ENCODE data around the gene TMEM168.
"Not testable (repeated sequence)": the region's sequence is repeated elsewhere in the genome, so short reads cannot be mapped to it uniquely, and the experiment has no call there.

The TMEM168 gene

DNA sequence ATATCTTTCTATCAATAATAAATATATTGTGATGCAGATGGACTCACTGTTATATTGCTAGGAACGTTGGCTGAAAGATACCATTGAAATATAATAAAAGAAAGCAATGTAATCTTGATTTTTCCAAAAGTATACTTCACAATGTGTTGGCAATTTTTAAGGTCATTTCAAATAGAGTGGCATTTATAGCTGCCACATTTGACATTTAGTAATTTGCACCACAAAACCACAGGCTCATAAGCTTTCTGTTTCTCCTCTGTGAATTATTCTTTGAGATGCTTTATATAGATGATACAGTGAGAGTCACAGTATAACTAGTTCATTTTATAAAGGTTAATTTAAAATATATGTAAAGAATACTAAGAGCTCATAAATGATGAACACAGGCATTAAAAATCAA, 44.6 kb downstream of the TMEM168 start:
- Histone ChIP-seq H3K36me3 (ENCODE audit: control insufficient read depth, insufficient read depth, low read length) (no peaks in the 10 kb centered on the region), H3K9me3 (ENCODE audit: control insufficient read depth, insufficient read depth, low read length) (no peaks in the 10 kb centered on the region), H3K4me3 (ENCODE audit: low read depth, low read length) (no peak overlapping the region), H3K4me1 (ENCODE audit: control insufficient read depth, insufficient read depth, low read length) (no peaks in the 10 kb centered on the region), H3K9ac (ENCODE audit: low read depth, low read length) (no peak overlapping the region), H3K27me3 (ENCODE audit: control insufficient read depth, insufficient read depth, low read length) (no peaks in the 10 kb centered on the region)

DNA sequence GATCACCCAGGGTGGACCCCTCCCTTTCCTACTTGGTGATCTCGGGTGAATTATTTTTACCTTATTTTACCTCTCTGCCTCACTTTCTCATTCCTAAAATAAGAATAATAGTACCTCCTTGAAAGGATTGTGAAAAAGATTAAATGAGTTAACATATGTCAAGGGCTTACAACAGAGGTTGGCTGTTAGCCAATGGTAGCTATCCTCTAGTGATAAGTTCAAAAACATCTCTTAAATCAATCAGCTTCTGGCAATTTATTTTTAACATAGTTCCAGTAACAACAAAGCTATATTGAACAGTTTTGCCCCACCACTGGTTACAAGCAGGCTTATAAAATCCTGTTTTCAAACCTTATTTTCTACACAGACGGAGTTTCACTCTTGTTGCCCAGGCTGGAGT, 45.4 kb downstream of the TMEM168 start:
- no peaks in the 10 kb centered on the region for H3K4me1 ChIP-seq (ENCODE audit: control insufficient read depth, insufficient read depth, low read length)
- no peaks in the 10 kb centered on the region for H3K27me3 ChIP-seq (ENCODE audit: control insufficient read depth, insufficient read depth, low read length)
- no peak overlapping the region for H3K4me3 ChIP-seq (ENCODE audit: low read depth, low read length)
- no peaks in the 10 kb centered on the region for H3K36me3 ChIP-seq (ENCODE audit: control insufficient read depth, insufficient read depth, low read length)
- H3K9me3 ChIP-seq (ENCODE audit: control insufficient read depth, insufficient read depth, low read length), result no peaks in the 10 kb centered on the region
- no peak overlapping the region for H3K9ac ChIP-seq (ENCODE audit: low read depth, low read length)

DNA sequence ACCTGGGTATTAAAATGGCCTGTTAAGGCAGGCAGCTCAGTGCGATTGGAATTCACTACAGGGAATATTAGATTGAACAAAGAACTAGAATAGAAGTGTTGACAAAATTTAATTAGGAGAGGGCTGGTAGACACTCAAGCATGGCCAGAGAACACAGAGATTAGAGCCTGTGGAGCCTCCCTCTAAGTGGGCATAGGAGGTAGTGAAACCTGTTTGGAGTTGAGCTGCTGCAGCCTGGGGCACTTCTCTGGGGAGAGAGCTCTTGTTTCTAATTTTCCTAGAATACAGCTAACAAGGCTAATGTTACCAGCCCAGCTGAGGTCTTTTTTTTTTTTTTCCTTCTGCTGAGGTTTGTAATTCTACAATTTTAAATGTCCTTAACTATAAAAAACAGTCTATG, 46.4 kb downstream of the TMEM168 start:
- Histone ChIP-seq H3K9ac (ENCODE audit: low read depth, low read length) (no peak overlapping the region), H3K36me3 (ENCODE audit: control insufficient read depth, insufficient read depth, low read length) (no peaks in the 10 kb centered on the region), H3K9me3 (ENCODE audit: control insufficient read depth, insufficient read depth, low read length) (no peaks in the 10 kb centered on the region), H3K4me1 (ENCODE audit: control insufficient read depth, insufficient read depth, low read length) (no peaks in the 10 kb centered on the region), H3K4me3 (ENCODE audit: low read depth, low read length) (no peak overlapping the region), H3K27me3 (ENCODE audit: control insufficient read depth, insufficient read depth, low read length) (no peaks in the 10 kb centered on the region)

DNA sequence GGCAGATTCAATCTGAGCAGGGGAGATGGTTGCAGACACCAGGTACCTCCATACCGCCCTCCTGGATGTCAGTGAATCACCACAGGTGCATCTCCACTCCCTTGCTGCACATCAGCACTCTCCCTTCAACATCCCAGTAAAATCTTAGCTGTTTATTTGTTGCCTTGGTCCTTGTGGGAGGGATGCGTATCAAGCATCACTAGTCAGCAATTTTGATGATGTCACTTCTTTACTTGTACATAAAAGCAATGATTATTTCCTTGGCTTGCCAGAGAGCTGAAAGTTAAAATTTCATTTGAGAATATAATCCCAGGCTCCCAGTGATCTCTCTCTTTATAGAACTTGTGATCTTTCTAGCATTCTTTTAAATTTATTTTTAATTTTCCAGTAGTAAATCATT, 49.5 kb downstream of the TMEM168 start:
- no peaks in the 10 kb centered on the region for H3K4me1 ChIP-seq (ENCODE audit: control insufficient read depth, insufficient read depth, low read length)
- no peaks in the 10 kb centered on the region for H3K27me3 ChIP-seq (ENCODE audit: control insufficient read depth, insufficient read depth, low read length)
- no peaks in the 10 kb centered on the region for H3K9me3 ChIP-seq (ENCODE audit: control insufficient read depth, insufficient read depth, low read length)
- no peak overlapping the region for H3K9ac ChIP-seq (ENCODE audit: low read depth, low read length)
- no peaks in the 10 kb centered on the region for H3K36me3 ChIP-seq (ENCODE audit: control insufficient read depth, insufficient read depth, low read length)
- H3K4me3 ChIP-seq (ENCODE audit: low read depth, low read length), result no peak overlapping the region

DNA sequence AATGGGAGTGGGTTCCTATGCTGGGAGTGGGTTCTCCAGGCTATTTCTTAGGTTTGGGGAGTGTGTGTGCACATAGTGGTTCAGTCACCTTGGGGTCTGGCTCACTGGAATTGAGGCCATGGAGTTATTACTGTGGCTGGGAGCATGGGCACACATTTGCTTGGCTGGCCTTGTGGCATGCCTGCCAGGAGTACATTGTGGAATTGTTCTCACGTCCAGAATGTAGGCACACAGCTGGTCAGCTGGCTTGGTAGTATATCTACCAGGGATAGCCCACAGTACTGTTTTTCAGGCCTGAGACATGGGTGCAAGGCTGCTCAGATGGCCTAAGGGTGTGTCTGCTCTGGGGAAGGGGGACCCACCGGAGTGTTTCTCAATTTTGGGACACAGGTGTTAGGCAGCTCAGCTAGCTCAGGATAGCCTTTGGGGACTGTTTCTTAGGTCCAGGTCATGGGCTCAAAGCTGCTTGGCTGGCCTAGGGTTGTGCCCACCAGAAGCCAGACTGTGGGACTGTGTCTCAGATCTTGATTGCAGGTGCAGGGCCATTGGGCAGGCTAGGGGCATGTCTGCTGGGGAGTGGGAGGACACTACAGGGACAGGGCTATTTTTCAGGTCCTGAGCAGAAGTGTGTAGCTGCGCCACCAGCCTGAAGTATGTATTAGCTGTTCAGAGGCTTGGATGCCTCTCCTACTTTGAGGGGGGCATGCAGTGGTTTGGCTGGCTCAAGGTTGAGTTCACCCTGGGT, 50.6 kb downstream of the TMEM168 start:
- no peaks in the 10 kb centered on the region for H3K4me1 ChIP-seq (ENCODE audit: control insufficient read depth, insufficient read depth, low read length)
- no peak overlapping the region for H3K4me3 ChIP-seq (ENCODE audit: low read depth, low read length)
- no peaks in the 10 kb centered on the region for H3K27me3 ChIP-seq (ENCODE audit: control insufficient read depth, insufficient read depth, low read length)
- H3K36me3 ChIP-seq (ENCODE audit: control insufficient read depth, insufficient read depth, low read length), result no peaks in the 10 kb centered on the region
- H3K9ac ChIP-seq (ENCODE audit: low read depth, low read length), result no peak overlapping the region
- H3K9me3 ChIP-seq (ENCODE audit: control insufficient read depth, insufficient read depth, low read length), result no peaks in the 10 kb centered on the region

DNA sequence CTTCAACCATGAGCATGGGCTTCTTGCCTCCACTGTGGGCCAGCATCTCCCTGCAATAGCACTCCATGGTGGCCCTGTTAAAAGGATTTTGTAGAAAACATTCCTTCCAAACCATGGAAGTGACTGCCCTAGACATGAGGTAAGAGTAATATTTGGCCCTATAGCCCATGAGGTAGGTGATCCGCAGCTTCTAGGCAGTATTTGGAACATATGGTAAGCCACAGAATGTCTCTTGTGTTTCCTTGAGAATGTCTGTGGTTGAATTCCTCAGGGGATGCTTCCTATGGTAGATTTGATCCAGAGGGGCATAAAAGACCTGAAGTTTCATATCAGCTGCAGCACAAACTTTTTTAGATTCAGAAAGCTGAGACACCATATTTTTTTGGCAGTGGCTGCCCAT, 54.9 kb downstream of the TMEM168 start:
- Histone ChIP-seq H3K4me1 (ENCODE audit: control insufficient read depth, insufficient read depth, low read length) (no peaks in the 10 kb centered on the region), H3K36me3 (ENCODE audit: control insufficient read depth, insufficient read depth, low read length) (no peaks in the 10 kb centered on the region), H3K9me3 (ENCODE audit: control insufficient read depth, insufficient read depth, low read length) (no peaks in the 10 kb centered on the region), H3K27me3 (ENCODE audit: control insufficient read depth, insufficient read depth, low read length) (no peaks in the 10 kb centered on the region), H3K4me3 (ENCODE audit: low read depth, low read length) (no peak overlapping the region), H3K9ac (ENCODE audit: low read depth, low read length) (no peak overlapping the region)

DNA sequence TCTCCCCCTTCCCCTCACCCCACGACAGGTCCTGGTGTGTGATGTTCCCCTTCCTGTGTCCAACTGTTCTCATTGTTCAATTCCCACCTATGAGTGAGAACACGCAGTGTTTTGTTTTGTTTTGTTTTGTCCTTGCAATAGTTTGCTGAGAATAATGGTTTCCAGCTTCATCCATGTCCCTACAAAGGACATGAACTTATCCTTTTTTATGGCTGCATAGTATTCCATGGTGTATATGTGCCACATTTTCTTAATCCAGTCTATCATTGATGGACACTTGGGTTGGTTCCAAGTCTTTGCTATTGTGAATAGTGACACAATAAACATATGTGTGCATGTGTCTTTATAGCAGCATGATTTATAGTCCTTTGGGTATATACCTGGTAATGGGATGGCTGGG, 58.9 kb downstream of the TMEM168 start:
- H3K36me3 ChIP-seq (ENCODE audit: control insufficient read depth, insufficient read depth, low read length); H3K4me3 ChIP-seq (ENCODE audit: low read depth, low read length); H3K4me1 ChIP-seq (ENCODE audit: control insufficient read depth, insufficient read depth, low read length); H3K9me3 ChIP-seq (ENCODE audit: control insufficient read depth, insufficient read depth, low read length); H3K9ac ChIP-seq (ENCODE audit: low read depth, low read length); H3K27me3 ChIP-seq (ENCODE audit: control insufficient read depth, insufficient read depth, low read length): not testable (repeated sequence)

DNA sequence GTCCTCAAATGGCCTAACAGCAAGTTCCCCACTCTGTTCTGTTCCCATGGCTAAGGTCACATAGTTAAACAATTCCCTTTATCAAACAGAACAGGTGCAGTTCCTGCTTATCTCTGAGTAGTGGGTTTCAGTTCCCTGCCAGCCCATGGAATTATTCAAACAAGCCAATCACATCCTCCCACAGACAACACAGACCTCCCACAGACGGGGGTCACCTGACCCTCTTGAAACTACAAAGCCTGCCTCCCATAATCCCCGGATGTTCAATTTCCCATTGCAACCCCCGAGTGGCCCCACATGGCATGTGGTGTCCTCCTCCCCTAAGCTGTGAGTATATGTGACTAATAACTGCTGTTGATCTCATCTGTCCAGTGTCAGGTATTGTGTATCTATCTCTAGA, 64.1 kb downstream of the TMEM168 start:
- Histone ChIP-seq H3K9ac (ENCODE audit: low read depth, low read length) (no peak overlapping the region), H3K9me3 (ENCODE audit: control insufficient read depth, insufficient read depth, low read length) (no peaks in the 10 kb centered on the region), H3K4me3 (ENCODE audit: low read depth, low read length) (no peak overlapping the region), H3K4me1 (ENCODE audit: control insufficient read depth, insufficient read depth, low read length) (no peaks in the 10 kb centered on the region), H3K36me3 (ENCODE audit: control insufficient read depth, insufficient read depth, low read length) (no peaks in the 10 kb centered on the region), H3K27me3 (ENCODE audit: control insufficient read depth, insufficient read depth, low read length) (no peaks in the 10 kb centered on the region)

DNA sequence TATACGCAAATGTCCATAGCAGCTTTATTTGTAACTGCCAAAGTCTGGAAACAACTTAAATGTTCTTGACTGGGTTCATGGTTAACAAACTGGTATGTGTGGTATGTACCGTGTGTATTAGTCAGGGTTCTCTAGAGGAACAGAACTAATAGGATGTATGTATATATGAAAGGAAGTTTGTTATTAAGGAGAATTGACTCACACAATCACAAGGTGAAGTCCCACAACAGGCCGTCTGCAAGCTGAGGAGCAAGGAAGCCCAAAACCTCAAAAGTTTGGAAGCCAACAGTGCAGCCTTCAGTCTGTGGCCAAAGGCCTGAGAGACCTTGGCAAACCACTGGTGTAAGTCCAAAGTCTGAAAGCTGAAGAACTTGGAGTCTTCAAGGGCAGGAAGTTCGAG, 66.8 kb downstream of the TMEM168 start:
- no peaks in the 10 kb centered on the region for H3K9me3 ChIP-seq (ENCODE audit: control insufficient read depth, insufficient read depth, low read length)

DNA sequence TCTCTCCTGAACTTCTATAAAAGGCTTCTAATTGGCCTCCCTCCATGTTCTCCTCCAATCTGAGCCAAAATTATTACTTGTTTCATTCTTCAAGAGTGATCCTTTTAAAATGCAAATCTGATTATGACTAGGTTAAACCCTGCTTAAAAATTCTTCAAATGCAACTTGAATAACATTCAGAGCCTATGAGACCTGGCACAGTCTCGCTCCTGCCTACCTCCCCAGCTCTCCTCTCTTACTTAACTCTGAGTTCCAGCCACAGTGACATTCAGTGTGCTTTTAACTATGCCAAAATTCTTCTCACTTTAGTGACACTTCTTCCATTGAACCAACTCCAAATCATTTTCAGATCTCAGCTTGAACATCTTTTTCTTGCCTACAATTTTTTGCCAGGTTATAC, 68.8 kb downstream of the TMEM168 start:
- Histone ChIP-seq H3K9me3 (ENCODE audit: control insufficient read depth, insufficient read depth, low read length) (no peaks in the 10 kb centered on the region), H3K9ac (ENCODE audit: low read depth, low read length) (no peak overlapping the region), H3K27me3 (ENCODE audit: control insufficient read depth, insufficient read depth, low read length) (no peaks in the 10 kb centered on the region), H3K4me3 (ENCODE audit: low read depth, low read length) (no peak overlapping the region), H3K4me1 (ENCODE audit: control insufficient read depth, insufficient read depth, low read length) (no peaks in the 10 kb centered on the region), H3K36me3 (ENCODE audit: control insufficient read depth, insufficient read depth, low read length) (no peaks in the 10 kb centered on the region)

More for the DNA sequence above, 66.8 kb downstream of the TMEM168 start:
- H3K36me3 ChIP-seq (ENCODE audit: control insufficient read depth, insufficient read depth, low read length), result no peaks in the 10 kb centered on the region
- H3K9ac ChIP-seq (ENCODE audit: low read depth, low read length), result no peak overlapping the region
- no peaks in the 10 kb centered on the region for H3K4me1 ChIP-seq (ENCODE audit: control insufficient read depth, insufficient read depth, low read length)
- H3K4me3 ChIP-seq (ENCODE audit: low read depth, low read length), result no peak overlapping the region
- H3K27me3 ChIP-seq (ENCODE audit: control insufficient read depth, insufficient read depth, low read length), result no peaks in the 10 kb centered on the region

DNA sequence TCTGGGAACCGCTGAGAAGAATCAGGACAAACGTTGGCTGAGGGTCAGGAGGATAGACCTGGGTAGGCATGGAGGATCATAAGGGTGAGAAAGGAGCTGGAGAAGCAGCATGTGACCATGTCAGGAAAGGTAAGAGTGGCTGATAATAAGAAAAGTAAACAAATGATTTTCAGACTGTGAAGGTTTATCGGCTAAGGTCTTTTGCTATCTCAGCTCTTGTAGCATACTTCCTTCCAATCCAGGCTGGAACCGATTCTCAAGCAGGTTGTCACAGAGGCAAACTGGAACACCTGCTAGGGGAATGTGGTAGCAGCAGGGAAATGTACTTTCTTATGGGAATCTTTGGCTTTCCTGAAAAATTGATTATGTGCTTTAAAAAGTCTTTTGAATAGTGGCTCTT, 74.7 kb downstream of the TMEM168 start:
- Histone ChIP-seq H3K4me3 (ENCODE audit: low read depth, low read length) (no peak overlapping the region), H3K9me3 (ENCODE audit: control insufficient read depth, insufficient read depth, low read length) (no peaks in the 10 kb centered on the region), H3K36me3 (ENCODE audit: control insufficient read depth, insufficient read depth, low read length) (no peaks in the 10 kb centered on the region), H3K9ac (ENCODE audit: low read depth, low read length) (no peak overlapping the region), H3K27me3 (ENCODE audit: control insufficient read depth, insufficient read depth, low read length) (no peaks in the 10 kb centered on the region), H3K4me1 (ENCODE audit: control insufficient read depth, insufficient read depth, low read length) (no peaks in the 10 kb centered on the region)

DNA sequence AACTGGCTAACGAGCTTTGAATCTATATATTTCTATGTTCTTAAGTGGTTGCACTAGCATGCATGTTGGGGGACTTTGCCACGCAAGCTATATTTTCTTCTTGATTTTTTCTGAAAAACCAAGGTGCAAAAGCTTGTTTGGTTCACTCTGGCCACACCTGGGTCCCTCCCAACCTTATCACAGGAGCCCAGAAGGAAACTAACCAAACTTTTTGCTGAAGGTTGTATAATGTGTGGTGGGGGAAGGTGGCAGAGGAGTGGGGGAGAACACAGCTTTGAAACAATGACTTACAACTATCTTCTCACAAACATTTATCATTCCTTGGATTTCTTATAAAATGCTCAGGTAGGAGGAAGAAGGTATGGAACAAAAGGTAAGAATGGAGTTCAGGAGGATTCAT, 75.3 kb downstream of the TMEM168 start:
- no peaks in the 10 kb centered on the region for H3K27me3 ChIP-seq (ENCODE audit: control insufficient read depth, insufficient read depth, low read length)
- H3K4me3 ChIP-seq (ENCODE audit: low read depth, low read length), result no peak overlapping the region
- H3K9ac ChIP-seq (ENCODE audit: low read depth, low read length), result no peak overlapping the region
- H3K4me1 ChIP-seq (ENCODE audit: control insufficient read depth, insufficient read depth, low read length), result no peaks in the 10 kb centered on the region
- H3K9me3 ChIP-seq (ENCODE audit: control insufficient read depth, insufficient read depth, low read length), result no peaks in the 10 kb centered on the region
- no peaks in the 10 kb centered on the region for H3K36me3 ChIP-seq (ENCODE audit: control insufficient read depth, insufficient read depth, low read length)
